B cell (primary cell): ENCODE measurements around the gene IL17RA. TPM values are rescaled to one million over a fixed set of nuclear protein-coding genes. Genes with fewer than 3 reads are reported as not detected.

Experiments
- ATAC-seq: fragments of 200-7000 bp; cut with Tn5 transposase; one replicate; pipeline ENCODE4 v1.10.0; 2021; ENCODE audit warnings: low read depth, mild to moderate bottlenecking, moderate number of reproducible peaks, moderate library complexity
- CTCF ChIA-PET: fragments of 350-600 bp; sonication (Branson Sonifier 250); formaldehyde crosslinking; loops from one replicate; lab custom pipeline; 2021; ENCODE audit warnings: antibody characterized with exemption, inconsistent platforms; lab: Charles Lee
- POLR2A ChIA-PET: fragments of 350-600 bp; sonication (Branson Sonifier 250); formaldehyde crosslinking; loops from one replicate; lab custom pipeline; 2021; ENCODE audit warnings: antibody characterized with exemption; lab: Charles Lee
- DNase-seq: peaks from one replicate; pipeline ENCODE4 v3.0.0; 2013
- H2AFZ ChIP-seq: 2 replicates; pipeline ENCODE4 v1.6.1; 2012; ENCODE audit warnings: mild to moderate bottlenecking, low read depth, low read length; ENCODE audit not compliant: insufficient read depth, poor library complexity, severe bottlenecking
- H3K27ac ChIP-seq, 2 donors: 1 replicate in 1 of 2; 2 replicates in 1 of 2; pipeline ENCODE4 v1.5.1; 2012 to 2013; ENCODE audit warnings: low read length in 2 of 2, mild to moderate bottlenecking in 2 of 2, moderate library complexity in 1 of 2
- H3K27me3 ChIP-seq, 4 experiments: fragments of 200-600 bp in 1 of 4; sonication (generic) in 1 of 4; replicated peaks in 1 of 4; 1 replicate in 2 of 4; 2 replicates in 2 of 4; pipeline versions ENCODE4 v1.6.1 to v1.7.0; 2013 to 2016; ENCODE audit warnings: low read length in 3 of 4, mild to moderate bottlenecking in 2 of 4, mixed read lengths in 1 of 4, moderate library complexity in 1 of 4; ENCODE audit not compliant: insufficient read depth in 4 of 4, control insufficient read depth in 3 of 4; ENCODE audit errors: control extremely low read depth in 1 of 4
- H3K36me3 ChIP-seq, 2 experiments: replicated peaks in 1 of 2; 1 replicate in 1 of 2; 2 replicates in 1 of 2; pipeline versions ENCODE4 v1.6.1 to v1.7.1; 2013; ENCODE audit warnings: low read length in 1 of 2; ENCODE audit not compliant: insufficient read depth in 2 of 2, control insufficient read depth in 1 of 2; ENCODE audit errors: control extremely low read depth in 1 of 2, extremely low read depth in 1 of 2
- H3K4me1 ChIP-seq, 2 donors: fragments of 200-600 bp in 1 of 2; sonication (generic) in 1 of 2; 1 replicate in 1 of 2; 2 replicates in 1 of 2; pipeline versions ENCODE4 v1.5.1 to v1.6.1; 2013 to 2017; ENCODE audit warnings: low read length in 2 of 2; ENCODE audit not compliant: control insufficient read depth in 2 of 2, insufficient read depth in 2 of 2
- H3K4me2 ChIP-seq: replicated peaks from 2 replicates; pipeline ENCODE3; 2012; ENCODE audit warnings: mild to moderate bottlenecking, low read depth, low read length; ENCODE audit not compliant: poor library complexity, severe bottlenecking
- H3K4me3 ChIP-seq, 5 experiments: fragments of 200-600 bp in 1 of 5; sonication (generic) in 1 of 5; 1 replicate in 3 of 5; 2 replicates in 2 of 5; pipeline versions ENCODE4 v1.5.1 to v1.7.0; 2011 to 2016; ENCODE audit warnings: low read length in 4 of 5, mild to moderate bottlenecking in 4 of 5, low read depth in 2 of 5, control low read depth in 1 of 5, moderate library complexity in 1 of 5; ENCODE audit not compliant: insufficient read depth in 1 of 5; ENCODE audit errors: control extremely low read depth in 1 of 5, extremely low read depth in 1 of 5
- H3K79me2 ChIP-seq: fragments of 200-600 bp; sonication (generic); one replicate; pipeline ENCODE4 v1.6.0; 2016; ENCODE audit warnings: low read length; ENCODE audit not compliant: control insufficient read depth, insufficient read depth
- H3K9ac ChIP-seq: fragments of 200-600 bp; sonication (generic); 2 replicates; pipeline ENCODE4 v1.6.1; 2017; ENCODE audit warnings: mild to moderate bottlenecking, low read length, moderate library complexity
- H3K9me3 ChIP-seq, 3 donors: one replicate each; pipeline versions ENCODE4 v1.6.1 to v1.7.1; 2013; ENCODE audit warnings: low read length in 2 of 3; ENCODE audit not compliant: control insufficient read depth in 2 of 3, insufficient read depth in 1 of 3; ENCODE audit errors: control extremely low read depth in 1 of 3
- H4K20me1 ChIP-seq: 2 replicates; pipeline ENCODE4 v1.6.0; 2012; ENCODE audit warnings: mild to moderate bottlenecking, low read length; ENCODE audit not compliant: insufficient read depth, control insufficient read depth, poor library complexity, severe bottlenecking
- H3K27ac Mint-ChIP-seq: one replicate; pipeline ENCODE4 v1.8.0; 2021; ENCODE audit warnings: mixed read lengths
- H3K27me3 Mint-ChIP-seq: one replicate; pipeline ENCODE4 v1.8.0; 2021; ENCODE audit warnings: mixed read lengths
- H3K4me1 Mint-ChIP-seq: one replicate; pipeline ENCODE4 v1.8.0; 2021; ENCODE audit warnings: mixed read lengths
- H3K4me3 Mint-ChIP-seq: one replicate; pipeline ENCODE4 v1.8.0; 2021; ENCODE audit warnings: mixed read lengths
- H3K9me3 Mint-ChIP-seq: one replicate; pipeline ENCODE4 v1.8.0; 2022; ENCODE audit warnings: mixed read lengths; ENCODE audit not compliant: insufficient read depth
- EZH2 ChIP-seq: IDR thresholded peaks from 2 replicates; pipeline ENCODE4 v1.6.1; 2012; ENCODE audit warnings: borderline replicate concordance, low read depth, mild to moderate bottlenecking, moderate library complexity, low read length; ENCODE audit not compliant: insufficient read depth, poor library complexity, severe bottlenecking
- WGBS: methylation state at CpG from one replicate; pipeline ENCODE4 v1.1.5; 2013; ENCODE audit warnings: missing lambda C conversion rate; ENCODE audit not compliant: insufficient coverage; 5-methylcytosine and 5-hydroxymethylcytosine counted together
- intact Hi-C: fragments of 100-400 bp; cut with micrococcal nuclease; formaldehyde crosslinking; loops from one replicate; pipeline ENCODE4 v1.10.0; 2022
- polyA plus RNA-seq: library from polyadenylated mRNA; depleted of rRNA; stranded (reverse); fragments of >200 nt; gene quantifications from 2 replicates; pipeline ENCODE4 v1.2.3, GENCODE V29; 2012
- total RNA-seq, 2 donors: library from RNA; stranded (reverse); fragments of 120-200 nt in 1 of 2; gene quantifications; 1 replicate in 1 of 2; 2 replicates in 1 of 2; pipeline versions ENCODE4 v1.2.3 to v1.2.4, GENCODE V29; 2013 to 2022
- TF ChIP-seq, protein P1 (sequence below): fragments of 200-600 bp; IDR thresholded peaks from one replicate; pipeline ENCODE4 v1.8.0; 2022; ENCODE audit warnings: antibody characterized with exemption, mild to moderate bottlenecking

IL17RA gene
- total and polyA plus RNA-seq, 2 donors (not counting 1 experiment from before 2014, with no cell fraction given), result 8.1 to 24.6 TPM

DNA sequence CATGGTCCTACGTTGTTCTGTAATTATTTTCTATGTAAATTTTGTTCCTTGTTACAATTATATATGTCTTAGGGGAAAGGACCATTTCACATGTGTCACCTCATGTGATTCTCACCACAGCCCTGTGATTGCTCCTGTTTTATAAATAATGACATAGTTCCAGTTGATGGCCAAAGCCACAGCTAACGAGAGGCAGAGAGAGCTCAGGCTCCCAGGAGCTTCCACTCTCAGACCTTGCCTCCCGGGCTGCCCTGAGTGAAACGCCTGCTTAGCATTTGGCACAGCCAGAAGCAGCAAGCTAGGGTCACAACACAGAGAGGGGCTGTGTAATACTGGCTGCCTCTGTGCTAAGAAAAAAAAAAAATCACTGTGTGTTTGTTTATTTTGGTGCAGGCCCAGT is 30.4 kb downstream of the IL17RA start:
- Histone ChIP-seq H3K4me1 (peaks cover 24 to 33% of the 10 kb centered on the region in 2 donors), H3K27ac (no peak overlapping the region), H3K4me2 (no peak overlapping the region), H3K36me3 (no peaks in the 10 kb centered on the region), H3K9me3 (peaks cover 0 to 3% (median 0%) of the 10 kb centered on the region in 3 donors), H2AFZ (no peak overlapping the region), H4K20me1 (no peaks in the 10 kb centered on the region), H3K9ac (no peak overlapping the region), H3K4me3 (no peak overlapping the region), H3K79me2 (no peaks in the 10 kb centered on the region), H3K27me3 (peaks cover 0 to 17% (median 2%) of the 10 kb centered on the region in 4 experiments)
- WGBS, result 53% methylated on average over 3 of the region's 4 CpGs
- ChIA-PET CTCF (interaction anchor here (1.7 kb wide), 1 partner anchor 40 kb away, joined by 4 read pairs; no protein-coding TSS in a partner anchor), POLR2A (interaction anchor here (0.6 kb wide), 1 partner anchor 14 kb away, joined by 13 read pairs; no protein-coding TSS in a partner anchor)
- Mint-ChIP-seq H3K9me3 (no peaks in the 10 kb centered on the region), H3K27ac (no peak overlapping the region), H3K4me3 (no peak overlapping the region), H3K27me3 (peaks cover 16% of the 10 kb centered on the region), H3K4me1 (peaks cover 34% of the 10 kb centered on the region)
- DNase-seq, result no peak
- intact Hi-C loops, result no loop called here
- TF ChIP-seq, protein P1, sequence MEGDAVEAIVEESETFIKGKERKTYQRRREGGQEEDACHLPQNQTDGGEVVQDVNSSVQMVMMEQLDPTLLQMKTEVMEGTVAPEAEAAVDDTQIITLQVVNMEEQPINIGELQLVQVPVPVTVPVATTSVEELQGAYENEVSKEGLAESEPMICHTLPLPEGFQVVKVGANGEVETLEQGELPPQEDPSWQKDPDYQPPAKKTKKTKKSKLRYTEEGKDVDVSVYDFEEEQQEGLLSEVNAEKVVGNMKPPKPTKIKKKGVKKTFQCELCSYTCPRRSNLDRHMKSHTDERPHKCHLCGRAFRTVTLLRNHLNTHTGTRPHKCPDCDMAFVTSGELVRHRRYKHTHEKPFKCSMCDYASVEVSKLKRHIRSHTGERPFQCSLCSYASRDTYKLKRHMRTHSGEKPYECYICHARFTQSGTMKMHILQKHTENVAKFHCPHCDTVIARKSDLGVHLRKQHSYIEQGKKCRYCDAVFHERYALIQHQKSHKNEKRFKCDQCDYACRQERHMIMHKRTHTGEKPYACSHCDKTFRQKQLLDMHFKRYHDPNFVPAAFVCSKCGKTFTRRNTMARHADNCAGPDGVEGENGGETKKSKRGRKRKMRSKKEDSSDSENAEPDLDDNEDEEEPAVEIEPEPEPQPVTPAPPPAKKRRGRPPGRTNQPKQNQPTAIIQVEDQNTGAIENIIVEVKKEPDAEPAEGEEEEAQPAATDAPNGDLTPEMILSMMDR, result no peak
- no peak for TF ChIP-seq EZH2
- no peak for ATAC-seq

DNA sequence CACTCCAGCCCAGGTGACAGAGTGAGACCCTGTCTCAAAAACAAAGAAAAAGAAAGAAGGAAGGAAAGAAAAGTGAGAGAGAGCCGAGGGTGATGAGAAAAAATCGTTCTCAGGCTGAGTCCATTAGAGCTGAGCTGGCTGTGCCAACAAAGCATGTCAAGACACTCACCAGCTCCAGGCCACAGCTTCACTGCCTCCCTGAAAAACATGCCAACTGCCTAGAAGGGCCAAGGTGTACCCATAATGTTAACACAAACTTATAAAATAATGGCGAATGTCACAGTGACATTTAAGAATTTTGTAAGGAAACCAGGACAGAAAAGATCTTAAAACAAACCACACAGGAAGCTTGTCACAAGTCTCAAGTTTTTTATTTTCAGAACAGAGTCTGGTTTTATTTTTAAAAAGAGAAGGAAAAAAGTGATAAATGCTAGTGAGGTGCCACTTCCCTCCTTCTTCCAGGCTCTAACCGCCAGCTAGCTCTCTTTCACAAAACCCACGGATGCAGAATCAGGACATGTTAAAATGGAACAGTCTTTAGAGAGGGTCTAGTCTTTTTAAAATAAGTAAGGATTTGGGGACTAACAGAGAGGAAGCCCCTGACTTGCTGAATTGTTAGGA is 31.3 kb downstream of the IL17RA start:
- Histone ChIP-seq H3K36me3 (no peaks in the 10 kb centered on the region), H4K20me1 (no peaks in the 10 kb centered on the region), H3K79me2 (no peaks in the 10 kb centered on the region), H3K4me3 (no peak overlapping the region), H3K9me3 (peaks cover 0 to 3% (median 0%) of the 10 kb centered on the region in 3 donors), H3K4me1 (peaks cover 24 to 33% of the 10 kb centered on the region in 2 donors), H3K27ac (no peak overlapping the region), H3K9ac (no peak overlapping the region), H3K27me3 (peaks cover 0 to 17% (median 2%) of the 10 kb centered on the region in 4 experiments), H2AFZ (no peak overlapping the region), H3K4me2 (no peak overlapping the region)
- POLR2A ChIA-PET, result interaction anchor here (0.6 kb wide), 1 partner anchor 13 kb away, joined by 13 read pairs; no protein-coding TSS in a partner anchor
- DNase-seq (no peak), ATAC-seq (no peak)
- intact Hi-C loops, result no loop called here
- 0% methylated on average over 2 of the region's 5 CpGs for WGBS
- H3K27me3 Mint-ChIP-seq, result peaks cover 16% of the 10 kb centered on the region
- H3K27ac Mint-ChIP-seq, result no peak overlapping the region
- no peak overlapping the region for H3K4me3 Mint-ChIP-seq
- no peaks in the 10 kb centered on the region for H3K9me3 Mint-ChIP-seq
- peaks cover 34% of the 10 kb centered on the region for H3K4me1 Mint-ChIP-seq
- CTCF ChIA-PET, result interaction anchor here (1.7 kb wide), 1 partner anchor 41 kb away, joined by 4 read pairs; no protein-coding TSS in a partner anchor
- no peak for TF ChIP-seq EZH2
- TF ChIP-seq, protein P1, result no peak
